NCI-H2196 (cell line): ENCODE data around the gene LCK.
"Not testable (repeated sequence)": the region's sequence is repeated elsewhere in the genome, so short reads cannot be mapped to it uniquely, and the experiment has no call there.

ENCODE experiments used
- DNase-seq: peaks from one replicate; lab custom pipeline; 2025; ENCODE audit not compliant: unreplicated experiment; lab: John Stamatoyannopoulos, UW

Gene LCK

DNA sequence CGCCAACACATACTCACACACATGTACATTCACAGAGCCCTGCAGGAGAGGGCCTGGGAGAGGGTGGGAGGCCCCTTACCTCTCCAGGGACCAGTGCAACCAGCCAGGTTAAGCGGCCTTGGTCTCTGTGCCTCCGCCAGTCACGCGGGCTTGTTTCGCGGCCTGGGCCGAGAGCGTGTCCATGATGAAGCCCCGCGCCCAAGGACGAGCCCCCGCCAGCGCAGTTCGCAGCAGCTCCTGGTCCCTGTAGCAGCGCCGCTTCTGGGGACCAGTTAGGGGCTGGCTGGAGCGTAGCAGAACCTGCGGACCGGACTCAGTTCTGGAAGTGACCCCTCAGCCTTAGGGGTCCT is 11.3 kb upstream of the LCK start:
- no peak for DNase-seq

DNA sequence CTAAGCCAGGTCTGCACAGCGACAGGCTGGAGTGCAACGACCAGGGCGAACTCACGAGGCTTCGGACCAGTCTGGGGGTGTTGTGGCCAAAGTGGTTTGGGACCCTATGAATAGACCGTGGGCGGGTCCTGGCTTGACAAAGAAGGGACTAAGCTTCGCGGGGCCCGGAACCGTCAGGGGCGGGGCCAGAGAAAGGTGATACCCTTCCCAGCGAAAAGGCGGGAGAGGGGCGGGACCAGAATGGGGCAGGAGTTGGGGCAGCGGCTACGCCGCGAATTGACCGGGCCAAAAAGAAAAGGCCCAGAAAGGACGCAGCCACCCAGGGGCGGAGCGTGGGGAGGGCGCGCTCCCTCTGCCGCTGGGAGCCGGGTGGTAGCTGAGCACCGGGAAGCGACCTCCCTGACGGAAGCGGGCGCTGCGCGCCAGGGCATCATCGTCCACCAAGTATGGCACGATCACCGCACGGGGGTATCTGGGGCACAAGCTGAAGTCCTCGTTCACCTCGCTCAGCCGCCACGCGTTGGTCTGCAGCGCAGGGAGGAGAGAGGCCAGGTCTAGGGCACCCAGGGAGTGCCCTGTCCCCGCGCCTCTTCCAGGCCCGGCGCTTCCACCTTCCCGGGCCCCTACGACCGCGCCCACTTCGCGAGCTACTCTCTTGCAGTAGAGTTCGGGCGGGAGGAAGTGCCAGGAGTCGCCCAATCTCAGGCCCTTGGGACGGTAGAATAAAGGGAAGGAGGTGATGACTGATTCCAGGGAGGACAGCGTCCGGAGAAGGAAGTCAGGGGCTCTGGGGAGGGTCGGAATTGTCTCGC is 10.7 kb upstream of the LCK start:
- peak; percentile 92 for DNase-seq

DNA sequence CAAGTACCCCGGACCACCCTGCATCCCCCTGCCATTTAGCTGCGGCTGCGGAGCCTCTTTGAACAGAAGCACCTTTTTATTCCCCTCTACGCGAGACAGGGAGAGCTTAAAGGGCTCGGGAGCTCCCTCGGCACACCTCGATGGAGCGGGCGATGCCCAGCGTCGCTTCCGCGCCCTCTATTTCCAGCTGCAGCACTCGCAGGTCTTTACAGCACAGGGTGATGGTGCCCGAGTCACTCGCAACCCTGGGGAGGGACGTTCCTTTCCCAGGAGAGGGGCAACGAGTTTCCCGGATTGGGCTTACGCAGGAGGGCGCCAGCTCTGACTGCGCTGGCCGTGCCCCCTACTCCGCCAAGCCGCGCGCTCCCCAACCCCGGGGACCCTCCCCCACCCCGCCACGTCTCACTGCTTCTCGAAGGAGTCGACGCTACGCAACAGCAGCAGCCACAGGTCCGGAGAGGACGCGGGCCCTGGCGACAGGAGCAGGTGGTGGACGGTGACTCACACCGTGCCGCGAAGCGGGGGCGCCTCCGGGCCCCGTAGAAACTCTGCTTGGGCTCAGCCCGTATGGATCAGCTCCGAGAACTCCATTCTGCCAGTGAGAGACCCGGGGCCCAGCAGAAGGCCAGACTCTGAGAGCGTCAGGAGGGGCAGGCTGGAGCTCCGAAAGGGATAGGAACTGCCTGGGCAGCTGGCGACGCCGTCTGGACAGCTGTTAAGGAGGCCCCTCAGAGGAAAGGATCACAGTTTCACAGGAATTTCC is 9.9 kb upstream of the LCK start:
- peak; percentile 65 for DNase-seq

DNA sequence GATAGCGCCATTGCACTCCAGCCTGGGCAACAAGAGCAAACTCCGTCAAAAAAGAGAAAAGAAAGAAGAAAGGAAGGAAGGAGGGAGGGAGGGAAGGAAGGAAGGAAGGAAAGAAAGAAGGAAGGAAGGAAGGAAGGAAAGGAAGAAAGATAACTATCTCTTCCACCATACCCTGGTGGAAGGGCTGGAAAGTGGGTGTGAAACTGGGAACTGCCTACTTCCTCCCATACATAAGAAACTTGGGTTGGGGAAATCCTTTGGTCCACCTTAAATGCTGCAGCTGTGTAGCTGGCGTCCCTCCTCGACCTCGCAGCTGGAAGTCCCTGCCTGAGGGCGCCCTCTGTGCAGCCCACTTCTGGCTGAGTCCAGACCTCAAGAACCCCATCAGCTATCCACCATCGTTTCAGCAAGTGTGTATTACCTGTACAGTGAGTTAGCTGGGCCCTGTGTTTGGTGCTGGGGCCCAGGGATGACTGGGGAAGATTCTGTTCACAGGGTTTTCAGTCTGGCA is 8.7 kb upstream of the LCK start:
- DNase-seq: no peak

DNA sequence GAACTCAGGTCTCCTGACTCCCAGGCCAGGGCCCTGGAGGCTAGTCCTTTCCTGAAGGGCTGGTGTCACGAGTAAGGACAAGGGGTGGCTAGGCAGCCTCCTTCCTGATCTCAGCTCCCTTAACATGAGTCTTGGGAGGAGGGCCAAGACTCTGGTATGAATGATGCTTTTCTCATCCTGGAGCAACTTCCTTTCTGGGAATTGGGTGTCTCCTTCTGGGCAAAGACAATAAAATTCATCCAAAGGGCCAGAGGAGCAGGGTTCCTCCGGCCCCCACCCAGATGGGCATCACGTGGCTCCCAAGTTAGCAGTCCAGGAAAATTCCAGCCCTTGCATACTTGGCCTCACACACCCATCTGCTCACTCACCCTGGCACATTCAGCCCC is 4.2 kb upstream of the LCK start, which contains the start of gene FAM167B:
Gene FAM167B (plus strand): TSS at position 335 of the 386 bp plus-strand sequence. CDS start 200 bp downstream, outside the sequence.
- DNase-seq: no peak

DNA sequence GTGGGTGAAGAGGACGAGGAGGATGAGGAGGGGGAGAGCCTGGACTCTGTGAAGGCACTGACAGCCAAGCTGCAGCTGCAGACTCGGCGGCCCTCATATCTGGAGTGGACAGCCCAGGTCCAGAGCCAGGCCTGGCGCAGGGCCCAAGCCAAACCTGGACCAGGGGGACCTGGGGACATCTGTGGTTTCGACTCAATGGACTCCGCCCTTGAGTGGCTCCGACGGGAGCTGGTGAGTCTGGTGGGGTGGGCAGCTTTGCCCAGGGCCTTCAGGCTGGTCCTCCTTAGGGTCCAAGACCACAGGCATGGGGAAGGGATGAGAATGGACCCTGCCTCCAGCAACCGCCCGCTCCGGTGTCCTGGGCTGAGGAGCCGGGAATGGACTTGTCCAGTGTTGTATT is 3.6 kb upstream of the LCK start:
- no peak for DNase-seq

DNA sequence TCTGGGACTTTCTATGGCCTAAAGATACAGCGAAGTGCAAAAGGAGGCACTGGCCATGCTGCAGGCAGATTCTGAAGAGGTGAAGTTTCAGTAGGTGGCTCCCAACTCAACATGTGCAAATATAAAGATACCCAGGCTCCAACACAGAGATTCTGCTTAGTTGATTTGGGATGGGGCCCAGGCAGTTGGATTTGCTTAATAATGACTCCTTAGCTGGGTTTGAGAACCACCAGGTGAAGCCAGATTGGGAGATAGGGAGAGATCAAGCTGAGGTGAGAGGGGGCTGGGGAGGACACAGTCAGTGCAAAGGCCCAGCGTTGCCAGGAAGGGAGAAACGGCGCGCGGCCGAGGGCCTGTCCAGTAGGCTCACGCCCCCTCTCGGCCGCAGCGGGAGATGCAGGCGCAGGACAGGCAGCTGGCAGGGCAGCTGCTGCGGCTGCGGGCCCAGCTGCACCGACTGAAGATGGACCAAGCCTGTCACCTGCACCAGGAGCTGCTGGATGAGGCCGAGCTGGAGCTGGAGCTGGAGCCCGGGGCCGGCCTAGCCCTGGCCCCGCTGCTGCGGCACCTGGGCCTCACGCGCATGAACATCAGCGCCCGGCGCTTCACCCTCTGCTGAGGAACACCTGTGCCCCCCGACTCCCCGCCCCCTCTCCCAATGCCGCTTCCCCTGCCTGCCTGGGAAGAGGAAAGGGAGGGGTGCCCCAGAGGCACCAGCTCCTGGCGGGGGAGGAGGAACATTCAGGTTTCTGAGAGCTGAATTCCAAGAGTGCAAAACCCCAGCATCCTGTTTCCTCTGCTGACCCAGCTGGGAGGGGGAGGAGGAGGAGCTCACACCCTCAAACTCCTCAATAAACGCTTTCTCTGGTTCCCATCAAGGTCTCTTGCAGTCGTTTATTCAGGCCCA is 2.8 kb upstream of the LCK start:
- peak; percentile 90 for DNase-seq

DNA sequence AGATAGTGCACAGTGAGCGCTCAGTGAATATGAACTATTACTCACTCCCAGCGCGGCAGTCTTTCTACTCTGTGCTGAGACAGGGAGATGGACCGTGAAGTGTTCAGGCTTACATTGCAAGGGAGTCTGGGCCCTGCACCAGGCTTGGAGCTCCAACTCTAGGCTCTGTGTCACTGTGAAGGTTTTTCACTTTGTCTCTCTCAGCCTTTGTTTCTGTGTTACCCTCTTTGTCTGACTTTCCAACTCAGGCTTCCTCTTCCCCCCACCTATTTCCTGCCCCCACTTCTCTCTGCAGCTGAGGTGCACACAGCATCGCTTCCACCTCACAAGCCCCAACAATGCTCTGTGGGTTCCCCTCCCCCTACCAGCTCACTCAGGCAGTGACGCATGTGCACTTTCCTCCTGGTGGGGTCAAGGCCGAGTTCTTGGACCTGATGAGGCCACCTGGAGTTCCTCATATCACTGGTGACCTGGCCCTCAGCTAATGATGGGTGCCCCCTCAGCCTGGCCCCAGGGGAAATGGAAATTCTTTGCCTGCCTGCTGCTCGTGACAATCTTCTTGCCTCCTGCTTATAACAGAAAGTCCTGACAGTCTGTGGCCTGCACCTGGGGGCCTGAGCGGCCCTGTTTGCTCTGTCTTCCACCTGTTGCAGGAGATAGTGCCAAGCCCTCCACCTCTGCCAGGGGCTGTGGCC is 1.1 kb upstream of the LCK start:
- no peak for DNase-seq

DNA sequence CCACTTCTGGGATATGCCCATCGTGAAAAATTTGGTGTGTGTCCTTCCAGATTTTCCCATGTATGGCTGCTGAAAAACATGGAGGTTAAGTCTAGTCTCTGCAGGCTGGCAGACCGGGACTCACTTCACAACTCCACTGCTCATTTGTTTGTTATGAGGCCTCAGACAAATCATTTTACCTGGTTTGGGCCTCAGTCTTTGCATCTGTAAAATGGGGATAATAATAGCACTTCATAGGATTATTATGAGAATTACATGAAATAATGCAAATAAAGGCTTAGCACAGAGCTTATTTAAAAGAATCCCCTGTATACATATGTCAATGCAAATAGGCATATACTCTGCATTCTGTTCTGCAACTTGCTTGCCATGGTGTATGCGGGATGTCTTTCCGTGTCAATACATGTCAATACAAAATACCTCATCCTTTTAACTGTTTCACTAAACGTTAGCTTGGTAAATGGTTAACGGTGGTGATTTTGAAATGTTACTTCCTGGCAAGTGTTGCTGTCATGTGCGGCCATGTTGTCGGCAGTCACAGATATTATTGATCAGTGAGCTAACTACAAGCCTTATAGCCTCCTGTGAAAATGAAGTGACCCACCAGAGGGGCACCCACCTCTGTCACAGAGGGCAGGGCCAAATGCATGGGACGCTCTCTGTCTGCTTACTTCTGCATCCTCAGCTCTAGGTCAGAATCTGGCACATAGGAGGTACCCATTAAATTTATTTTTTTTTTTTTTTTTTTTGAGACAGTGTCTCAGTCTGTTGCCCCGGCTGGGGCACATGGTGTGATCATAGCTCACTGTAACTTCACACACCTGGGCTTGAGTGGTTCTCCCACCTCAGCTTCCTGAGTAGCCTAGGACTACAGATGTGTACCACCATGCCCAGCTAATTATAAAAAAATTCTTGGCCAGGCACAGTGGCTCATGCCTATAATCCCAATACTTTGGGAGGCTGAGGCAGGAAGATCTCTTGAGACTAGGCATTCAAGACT is 4.3 kb downstream of the LCK start:
- no peak for DNase-seq

DNA sequence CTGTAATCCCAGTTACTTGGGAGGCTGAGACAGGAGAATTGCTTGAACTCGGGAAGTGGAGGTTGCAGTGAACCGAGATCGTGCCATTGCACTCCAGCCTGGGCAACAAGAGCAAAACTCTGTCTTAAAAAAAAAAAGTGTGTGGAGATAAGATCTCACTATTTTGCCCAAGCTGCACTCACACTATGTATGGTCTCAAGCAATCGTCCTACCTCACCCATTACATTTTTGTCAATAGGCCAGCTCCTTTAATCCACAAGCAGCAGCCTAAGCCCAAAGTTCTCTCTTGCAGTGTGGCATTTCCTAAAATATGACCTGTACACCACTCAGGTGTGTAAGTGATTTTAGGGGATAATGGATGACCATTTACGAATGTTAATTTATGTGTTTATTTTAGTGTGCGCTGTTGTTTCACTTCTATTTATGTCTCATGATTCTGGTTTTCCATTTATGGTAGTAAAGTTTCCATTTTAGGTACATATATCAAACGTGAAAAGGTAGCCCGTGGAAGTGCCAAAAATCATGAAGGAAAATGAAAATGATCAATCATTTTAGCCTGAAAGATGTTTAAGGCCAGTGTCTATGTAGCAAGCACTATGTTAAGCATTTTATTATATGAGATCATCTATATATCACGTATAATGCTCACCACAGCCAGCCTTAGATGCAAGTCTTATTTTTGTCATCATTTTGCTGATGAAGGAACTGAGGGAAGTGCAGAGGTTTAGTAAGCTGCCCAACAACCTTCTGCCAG is 5.6 kb downstream of the LCK start:
- DNase-seq: no peak

DNA sequence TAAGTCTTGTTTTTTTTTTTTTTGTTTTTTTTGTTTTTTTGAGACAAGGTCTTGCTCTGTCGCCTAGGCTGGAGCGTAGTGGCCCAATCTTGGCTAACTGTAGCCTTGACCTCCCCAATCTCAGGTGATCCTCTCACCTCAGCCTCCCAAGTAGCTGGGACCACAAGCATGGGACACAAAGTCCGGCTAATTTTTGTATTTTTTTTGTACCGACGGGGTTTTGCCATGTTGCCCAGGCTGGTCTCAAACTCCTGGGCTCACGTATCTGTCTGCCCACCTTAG is 6.1 kb downstream of the LCK start:
- DNase-seq: no peak

DNA sequence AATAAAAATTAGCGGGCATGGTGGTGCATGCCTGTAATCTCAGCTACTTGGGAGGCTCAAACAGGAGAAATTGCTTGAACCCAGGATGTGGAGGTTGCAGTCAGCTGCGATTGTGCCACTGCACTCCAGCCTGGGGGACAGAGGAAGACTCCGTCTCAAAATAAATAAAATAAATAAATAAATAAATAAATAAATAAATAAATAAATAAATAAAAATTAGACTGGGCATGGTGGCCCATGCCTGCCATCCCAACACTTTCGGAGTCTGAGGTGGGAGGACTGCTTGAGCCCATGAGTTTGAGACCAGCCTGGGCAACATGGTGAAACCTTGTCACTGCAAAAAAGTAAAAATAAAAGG is 12.2 kb downstream of the LCK start:
- not testable (repeated sequence) for DNase-seq

DNA sequence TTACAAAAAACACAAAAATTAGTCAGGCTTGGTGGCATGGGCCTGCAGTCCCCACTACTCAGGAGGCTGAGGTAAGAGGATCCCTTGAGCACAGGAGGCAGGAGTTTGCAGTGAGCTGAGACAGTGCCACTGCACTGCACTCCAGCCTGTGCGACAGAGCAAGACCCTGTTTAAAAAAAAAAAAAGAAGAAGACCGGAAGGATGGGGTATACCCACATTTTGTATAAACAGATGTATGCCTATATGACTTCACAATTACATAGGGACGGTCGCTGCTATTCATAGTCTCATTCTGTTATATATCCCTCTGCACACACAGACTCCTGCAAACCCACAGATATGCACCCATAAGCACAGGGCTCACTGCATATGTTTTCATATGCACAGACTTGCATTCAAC is 12.7 kb downstream of the LCK start:
- DNase-seq: no peak

DNA sequence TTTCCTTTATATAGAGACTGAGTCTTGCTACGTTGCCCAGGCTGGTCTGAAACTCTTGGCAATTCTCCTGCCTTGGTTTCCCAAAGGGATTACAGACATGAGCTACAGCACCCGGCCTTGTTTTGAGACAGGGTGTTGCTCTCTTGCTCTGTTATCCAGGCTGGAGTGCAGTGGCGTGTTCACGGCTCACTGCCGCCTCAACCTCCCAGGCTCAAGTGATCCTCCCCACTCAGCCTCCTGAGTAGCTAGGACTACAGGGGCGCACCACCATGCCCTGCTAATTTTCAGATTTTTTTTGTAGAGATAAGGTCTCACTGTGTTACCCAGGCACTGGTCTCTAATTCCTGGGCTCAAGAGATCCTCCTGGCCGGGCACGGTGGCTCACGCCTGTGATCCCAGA is 14.8 kb downstream of the LCK start:
- no peak for DNase-seq

DNA sequence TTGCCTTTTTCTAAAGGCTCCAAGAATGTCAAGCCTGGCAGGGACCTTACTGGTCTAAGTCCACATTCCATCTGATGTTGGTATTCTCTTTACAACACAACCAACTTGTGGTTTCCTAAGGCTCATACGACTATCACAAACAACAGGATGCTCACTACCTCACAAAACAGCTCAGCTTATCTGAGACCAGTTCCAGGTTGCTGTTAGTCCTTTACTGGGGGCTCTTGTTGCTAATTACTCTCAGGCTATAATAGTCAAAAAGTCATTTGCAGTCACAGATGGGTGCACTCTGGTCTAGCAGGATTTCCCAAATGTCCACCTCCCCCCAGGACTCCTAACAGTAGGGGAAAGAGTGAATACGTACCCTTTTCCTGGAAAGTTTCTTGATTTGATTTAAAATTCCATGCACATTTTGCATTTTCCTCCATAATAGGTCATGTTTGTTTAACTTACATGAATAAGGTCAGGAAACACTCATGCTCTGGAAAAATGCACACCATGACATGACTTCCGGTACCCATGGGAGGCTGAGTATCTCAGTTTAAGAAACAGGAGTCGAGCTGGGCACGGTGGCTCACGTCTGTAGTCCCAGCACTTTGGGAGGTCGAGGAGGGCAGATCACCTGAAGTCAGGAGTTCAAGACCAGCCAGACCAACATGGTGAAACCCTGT is 16.0 kb downstream of the LCK start:
- DNase-seq: no peak

DNA sequence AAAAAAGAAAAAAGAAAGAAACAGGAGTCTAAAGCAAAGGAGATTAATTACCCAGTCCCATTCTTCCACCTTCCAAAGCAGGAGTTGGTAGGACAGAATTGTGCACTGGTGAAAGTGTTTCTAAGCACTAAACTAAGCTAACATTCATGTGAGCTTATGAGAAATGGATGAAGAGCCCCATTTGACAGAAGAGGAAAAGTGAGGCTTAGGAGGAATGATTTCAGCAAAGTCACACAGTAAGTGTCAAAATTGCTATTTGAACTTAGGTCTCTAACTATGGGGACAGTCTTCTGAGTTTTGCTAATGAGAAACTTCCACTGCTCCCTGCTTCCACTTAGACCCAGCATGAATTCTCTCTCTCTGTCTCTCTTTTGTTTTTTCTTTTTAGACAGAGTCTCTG is 18.7 kb downstream of the LCK start:
- DNase-seq: no peak

DNA sequence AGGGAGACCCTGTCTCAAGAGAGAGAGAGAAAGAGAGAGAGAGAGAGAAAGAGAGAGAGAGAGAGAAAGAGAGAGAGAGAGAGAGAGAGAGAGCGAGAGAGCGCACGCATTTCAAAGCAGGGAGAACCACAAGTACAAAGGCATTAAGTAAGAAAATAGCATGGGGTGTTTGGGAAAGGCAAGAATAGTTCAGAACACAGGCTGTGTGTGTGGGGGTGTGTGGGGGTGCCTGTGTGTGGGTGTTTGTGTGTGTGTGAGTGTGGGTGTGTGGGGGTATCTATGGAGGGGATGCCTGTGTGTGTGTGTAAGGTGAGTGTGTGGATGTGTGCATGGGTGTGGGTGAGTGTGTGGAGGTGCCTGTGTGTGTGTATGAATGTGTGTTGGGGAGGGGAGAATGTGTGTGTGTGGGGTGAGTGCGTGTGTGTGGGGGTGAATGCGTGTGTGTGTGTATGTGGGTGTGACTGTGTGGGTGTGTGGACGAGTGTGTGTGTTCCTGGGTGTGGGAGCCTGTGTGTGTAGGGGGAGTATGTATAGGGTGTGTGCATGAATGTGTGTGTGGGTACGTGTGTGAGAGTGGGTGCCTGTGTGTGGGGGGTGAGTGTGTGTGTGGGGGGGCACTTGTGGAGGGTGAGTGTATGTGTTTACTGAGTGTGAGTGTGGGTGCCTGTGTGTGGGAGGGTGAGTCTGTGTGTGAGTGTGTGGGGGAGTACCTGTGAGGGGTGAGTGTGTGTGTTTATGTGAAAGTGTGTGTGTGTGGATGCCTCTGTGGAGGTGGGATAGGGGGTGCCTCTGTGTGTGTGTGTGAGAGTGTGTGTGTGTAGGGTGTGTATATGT is 21.7 kb downstream of the LCK start:
- DNase-seq: no peak
